HG02588 (cell line): ENCODE measurements around the gene SBF1.
"Not testable (repeated sequence)": the region's sequence is repeated elsewhere in the genome, so short reads cannot be mapped to it uniquely, and the experiment has no call there.

Source experiments
- ATAC-seq: cut with Tn5 transposase; IDR thresholded peaks from one replicate; pipeline ENCODE4 v1.9.1; 2021; ENCODE audit warnings: mild to moderate bottlenecking, moderate library complexity; ENCODE audit not compliant: unreplicated experiment

Gene SBF1, protein sequence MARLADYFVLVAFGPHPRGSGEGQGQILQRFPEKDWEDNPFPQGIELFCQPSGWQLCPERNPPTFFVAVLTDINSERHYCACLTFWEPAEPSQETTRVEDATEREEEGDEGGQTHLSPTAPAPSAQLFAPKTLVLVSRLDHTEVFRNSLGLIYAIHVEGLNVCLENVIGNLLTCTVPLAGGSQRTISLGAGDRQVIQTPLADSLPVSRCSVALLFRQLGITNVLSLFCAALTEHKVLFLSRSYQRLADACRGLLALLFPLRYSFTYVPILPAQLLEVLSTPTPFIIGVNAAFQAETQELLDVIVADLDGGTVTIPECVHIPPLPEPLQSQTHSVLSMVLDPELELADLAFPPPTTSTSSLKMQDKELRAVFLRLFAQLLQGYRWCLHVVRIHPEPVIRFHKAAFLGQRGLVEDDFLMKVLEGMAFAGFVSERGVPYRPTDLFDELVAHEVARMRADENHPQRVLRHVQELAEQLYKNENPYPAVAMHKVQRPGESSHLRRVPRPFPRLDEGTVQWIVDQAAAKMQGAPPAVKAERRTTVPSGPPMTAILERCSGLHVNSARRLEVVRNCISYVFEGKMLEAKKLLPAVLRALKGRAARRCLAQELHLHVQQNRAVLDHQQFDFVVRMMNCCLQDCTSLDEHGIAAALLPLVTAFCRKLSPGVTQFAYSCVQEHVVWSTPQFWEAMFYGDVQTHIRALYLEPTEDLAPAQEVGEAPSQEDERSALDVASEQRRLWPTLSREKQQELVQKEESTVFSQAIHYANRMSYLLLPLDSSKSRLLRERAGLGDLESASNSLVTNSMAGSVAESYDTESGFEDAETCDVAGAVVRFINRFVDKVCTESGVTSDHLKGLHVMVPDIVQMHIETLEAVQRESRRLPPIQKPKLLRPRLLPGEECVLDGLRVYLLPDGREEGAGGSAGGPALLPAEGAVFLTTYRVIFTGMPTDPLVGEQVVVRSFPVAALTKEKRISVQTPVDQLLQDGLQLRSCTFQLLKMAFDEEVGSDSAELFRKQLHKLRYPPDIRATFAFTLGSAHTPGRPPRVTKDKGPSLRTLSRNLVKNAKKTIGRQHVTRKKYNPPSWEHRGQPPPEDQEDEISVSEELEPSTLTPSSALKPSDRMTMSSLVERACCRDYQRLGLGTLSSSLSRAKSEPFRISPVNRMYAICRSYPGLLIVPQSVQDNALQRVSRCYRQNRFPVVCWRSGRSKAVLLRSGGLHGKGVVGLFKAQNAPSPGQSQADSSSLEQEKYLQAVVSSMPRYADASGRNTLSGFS (N-terminal part only)

DNA sequence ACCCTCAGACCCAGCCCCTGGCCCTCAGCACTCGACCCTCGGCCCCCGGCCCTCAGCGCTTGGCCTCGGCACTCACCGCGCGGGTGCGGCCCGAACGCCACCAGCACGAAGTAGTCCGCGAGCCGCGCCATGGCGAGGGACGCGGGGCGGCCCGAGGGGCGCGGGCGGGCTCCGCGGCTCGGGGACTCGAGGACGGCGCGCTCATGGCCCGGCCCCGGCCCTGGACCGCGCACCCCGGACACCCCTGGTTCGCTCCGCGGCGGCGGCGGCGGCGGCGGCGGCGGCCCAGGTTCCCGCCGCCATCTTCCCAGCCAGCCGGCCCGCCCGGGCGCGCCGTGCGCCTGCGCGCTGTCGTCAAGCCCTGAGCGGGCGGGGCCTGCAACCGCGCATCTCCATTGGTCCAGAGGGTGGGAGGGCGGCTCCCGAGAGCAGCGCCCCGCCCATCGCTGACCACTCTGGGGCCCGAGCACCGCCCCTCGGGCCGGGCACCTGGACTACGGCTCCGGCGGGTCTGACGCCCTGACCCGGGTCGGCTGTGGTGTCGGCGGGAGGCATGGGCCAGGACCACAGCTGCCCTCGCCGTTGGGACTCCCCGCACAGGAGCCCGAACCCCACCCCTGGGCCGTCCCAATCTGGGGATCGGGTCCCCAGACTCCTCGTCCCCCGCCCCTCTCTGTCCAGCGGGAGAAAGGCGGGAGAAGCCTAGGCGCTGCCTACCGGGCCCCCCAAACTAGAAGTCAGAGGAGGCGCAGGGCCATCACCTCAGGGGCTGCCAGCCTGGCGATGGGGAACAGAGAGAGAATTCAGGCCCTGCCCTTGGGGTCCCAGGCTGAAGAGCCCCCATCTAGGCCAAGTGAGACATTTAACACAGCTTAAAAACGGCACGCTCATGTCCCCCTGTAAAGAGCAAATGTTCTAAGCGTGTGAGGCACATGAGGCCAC lies at the start of gene SBF1:
TSS of gene SBF1 (minus strand) at position 326 of the 942 bp plus-strand sequence. CDS start at position 131, 195 bp downstream.
- peak; percentile 61 for ATAC-seq

DNA sequence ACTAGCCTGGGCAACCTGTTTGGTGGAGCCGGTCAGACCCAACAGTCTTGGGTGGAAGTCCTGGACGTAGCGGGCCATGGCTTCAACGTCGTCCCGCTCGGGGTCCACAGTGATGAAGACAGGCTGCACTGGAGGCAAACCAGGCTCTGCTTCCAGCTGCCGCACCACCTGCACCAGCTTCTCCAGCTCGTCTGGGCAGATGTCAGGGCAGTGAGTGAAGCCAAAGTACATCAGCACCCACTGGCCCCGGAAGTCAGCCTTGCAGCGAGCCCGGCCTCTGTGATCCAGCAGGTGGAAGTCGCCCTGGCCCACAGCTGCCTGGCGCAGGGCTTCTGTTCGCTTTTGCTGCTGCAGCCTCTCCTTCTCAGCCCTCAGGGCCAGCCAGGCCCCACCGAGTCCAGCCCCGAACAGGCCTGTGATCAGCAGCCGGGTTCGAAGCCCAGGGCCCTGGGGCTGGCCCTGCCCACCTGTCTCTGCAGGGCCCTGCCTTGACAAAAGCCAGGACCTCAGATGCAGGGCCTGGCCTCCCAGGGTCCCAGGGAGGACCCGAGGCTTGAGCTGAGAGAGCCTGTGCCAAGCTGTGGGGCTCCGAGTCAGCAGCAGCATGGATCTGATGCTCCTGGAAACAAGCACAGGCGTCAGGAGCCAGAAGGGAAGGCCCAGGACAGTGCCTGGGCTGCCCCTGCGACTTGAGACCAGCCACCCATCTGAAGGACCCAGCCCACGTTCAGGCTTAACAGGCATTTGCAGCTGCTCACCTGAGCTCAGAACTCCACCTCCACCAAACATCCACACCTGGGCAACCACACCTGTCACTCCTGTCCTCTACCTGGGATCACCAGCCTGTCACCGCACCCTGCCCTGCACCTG lies 49.2 kb upstream of the SBF1 start:
- no peak for ATAC-seq

DNA sequence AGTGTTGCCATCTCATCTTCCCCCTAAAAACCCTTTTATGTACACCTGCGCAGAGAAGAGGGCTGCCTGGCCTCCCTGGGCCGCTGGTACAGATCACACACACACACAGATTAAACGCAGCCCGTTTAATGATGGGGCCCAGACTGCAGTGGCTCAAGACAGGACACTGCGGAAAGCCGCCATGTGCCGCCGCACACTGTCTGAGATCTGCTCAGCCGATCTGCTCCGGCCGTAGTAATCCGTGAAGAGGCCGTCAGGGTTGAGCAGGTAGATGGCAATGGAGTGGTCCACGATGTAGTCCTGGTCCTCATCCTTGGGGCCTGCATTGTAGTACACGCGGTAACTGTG lies 48.6 kb upstream of the SBF1 start:
- no peak for ATAC-seq

DNA sequence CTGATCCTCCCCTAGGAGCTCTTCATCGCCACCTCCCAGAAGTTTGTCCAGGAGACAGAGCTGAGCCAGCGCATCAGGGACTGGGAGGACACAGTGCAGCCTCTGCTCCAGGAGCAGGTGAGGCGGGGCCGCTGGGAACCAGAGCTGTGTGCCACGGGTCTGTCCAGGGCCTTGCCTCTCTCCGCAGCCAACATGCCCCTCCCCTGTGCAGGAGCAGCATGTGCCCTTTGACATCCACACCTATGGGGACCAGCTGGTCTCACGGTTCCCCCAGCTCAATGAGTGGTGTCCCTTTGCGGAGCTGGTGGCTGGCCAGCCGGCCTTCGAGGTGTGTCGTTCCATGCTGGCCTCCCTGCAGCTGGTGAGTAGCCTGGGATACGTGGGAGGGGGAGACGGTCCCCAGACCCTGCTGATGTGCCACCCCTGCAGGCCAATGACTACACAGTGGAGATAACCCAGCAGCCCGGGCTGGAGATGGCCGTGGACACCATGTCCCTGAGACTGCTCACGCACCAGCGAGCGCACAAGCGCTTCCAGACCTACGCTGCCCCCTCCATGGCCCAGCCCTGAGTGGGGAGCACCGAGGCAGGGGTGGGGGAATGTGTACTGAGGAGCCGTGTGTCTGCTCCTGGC lies 48.1 kb upstream of the SBF1 start:
- no peak for ATAC-seq

DNA sequence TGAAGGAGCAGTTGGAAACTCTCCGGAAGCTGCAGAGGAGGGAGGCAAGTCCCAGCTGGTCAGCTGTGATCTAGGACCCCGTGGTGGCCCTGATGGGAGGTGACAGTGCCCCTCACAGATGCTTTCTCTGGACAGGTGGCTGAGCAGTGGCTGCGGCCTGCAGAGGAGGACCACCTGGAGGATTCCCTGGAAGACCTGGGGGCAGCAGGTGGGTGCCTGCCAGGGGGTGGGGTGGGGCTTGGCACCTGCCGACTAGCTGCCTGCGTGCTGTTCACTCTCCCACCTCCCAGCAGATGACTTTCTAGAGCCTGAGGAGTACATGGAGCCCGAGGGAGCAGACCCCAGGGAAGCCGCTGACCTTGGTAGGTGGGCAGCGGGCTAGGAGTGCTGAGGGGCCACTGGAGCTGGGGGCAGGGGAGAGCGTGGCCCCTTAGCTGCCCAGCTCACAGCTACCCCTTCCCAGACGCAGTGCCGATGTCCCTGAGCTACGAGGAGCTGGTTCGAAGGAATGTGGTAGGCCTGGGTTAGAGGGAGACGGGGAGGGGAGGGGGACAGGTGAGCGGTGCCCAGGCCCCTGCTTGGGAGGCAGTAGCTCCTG lies 47.5 kb upstream of the SBF1 start:
- no peak for ATAC-seq

DNA sequence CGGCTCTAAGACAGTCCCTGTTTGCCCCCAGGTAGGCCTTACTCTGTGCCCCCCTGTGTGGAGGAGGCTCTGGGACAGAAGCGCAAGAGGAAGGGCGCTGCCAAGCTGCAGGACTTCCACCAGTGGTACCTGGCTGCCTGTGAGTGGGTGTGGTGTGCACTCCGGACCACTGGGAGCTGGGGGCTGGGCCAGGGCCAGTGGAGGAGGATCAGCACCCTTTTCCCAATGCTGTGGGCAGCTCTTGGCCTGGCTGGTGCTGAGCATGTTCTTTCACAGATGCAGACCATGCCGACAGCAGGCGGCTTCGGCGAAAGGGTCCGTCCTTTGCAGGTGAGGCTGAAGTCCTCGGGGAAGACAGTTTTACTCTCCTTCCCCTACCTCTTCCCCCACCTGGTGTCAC lies 46.9 kb upstream of the SBF1 start:
- no peak for ATAC-seq

DNA sequence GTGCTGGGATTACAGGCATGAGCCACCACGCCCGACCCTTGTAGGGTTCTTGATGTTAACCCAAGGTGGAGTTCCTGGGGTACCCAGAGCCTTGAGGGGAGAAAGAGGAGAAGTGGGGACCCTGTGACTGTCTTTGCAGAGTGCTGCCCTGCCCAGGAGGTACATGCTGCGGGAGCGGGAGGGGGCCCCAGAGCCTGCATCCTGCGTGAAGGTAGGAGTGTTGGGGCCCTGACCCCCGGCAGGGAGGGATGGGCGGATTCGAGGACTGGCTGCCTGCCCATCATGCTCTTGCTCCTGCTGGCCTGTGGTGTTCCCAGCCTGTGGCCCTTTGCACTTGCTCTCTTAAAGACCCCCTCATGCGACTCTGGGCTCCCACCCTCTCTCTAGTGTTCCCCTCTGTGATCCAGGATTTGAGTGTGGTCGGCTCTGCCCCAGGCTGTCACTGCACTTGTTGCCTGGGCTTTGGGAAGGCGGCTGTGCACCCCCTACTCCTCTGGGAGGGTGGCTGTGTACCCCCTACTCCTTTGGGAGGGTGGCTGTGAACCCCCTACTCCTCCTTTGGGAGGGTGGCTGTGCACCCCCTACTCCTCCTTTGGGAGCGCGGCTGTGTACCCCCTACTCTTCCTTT lies 46.1 kb upstream of the SBF1 start:
- ATAC-seq = no peak

DNA sequence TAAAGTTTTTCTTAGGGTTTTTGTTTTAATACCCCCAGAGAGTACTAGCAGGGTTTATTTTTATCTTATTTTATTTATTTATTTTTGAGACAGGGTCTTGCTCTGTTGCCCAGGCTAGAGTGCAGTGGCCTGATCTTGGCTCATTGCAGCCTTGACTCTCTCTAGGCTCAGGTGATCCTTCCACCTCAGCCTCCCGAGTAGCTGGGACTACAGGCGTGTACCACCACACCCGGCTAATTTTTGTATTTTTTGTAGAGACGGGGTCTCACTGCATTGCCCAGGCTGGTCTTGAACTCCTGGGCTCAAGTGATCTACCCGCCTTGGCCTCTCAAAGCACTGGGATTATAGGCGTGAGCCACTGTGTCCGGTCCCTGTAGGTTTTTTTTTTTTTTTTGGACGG lies 45.3 kb upstream of the SBF1 start:
- ATAC-seq = not testable (repeated sequence)

DNA sequence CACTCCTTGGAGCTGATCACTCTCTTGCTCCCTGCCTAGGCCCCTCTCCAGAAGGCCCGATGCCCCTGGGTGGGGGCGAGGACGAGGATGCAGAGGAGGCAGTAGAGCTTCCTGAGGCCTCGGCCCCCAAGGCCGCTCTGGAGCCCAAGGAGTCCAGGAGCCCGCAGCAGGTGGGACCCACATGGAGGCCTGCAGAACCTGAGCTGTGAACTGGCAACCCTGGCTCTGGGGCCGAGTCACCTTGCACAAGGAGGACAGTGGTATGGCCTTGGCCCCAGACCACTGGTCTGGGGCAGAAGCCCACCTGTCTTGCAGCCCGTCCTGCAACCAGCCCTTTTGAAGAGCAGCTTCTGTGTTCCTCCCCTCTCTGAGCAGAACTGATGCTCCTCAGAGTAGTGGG lies 44.3 kb upstream of the SBF1 start:
- ATAC-seq = no peak

DNA sequence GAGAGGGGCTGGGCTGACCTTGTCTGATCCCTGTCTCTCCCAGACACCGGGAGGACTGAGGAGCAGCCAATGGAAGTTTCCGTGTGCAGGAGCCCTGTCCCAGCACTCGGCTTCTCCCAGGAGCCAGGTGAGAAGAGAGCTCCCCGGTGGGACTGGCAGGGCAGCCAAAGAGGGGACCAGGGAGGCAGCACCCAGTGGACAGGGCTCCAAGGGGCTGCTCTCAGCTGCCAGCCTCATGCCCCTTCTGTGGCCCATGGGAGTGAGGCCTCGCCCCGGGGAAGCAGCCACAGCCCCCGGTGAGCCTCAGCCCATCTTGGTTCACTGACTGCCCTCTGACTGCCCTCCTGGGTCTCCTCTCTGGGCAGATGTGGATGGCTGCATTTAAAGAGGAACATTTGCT lies 43.8 kb upstream of the SBF1 start:
- ATAC-seq = no peak

DNA sequence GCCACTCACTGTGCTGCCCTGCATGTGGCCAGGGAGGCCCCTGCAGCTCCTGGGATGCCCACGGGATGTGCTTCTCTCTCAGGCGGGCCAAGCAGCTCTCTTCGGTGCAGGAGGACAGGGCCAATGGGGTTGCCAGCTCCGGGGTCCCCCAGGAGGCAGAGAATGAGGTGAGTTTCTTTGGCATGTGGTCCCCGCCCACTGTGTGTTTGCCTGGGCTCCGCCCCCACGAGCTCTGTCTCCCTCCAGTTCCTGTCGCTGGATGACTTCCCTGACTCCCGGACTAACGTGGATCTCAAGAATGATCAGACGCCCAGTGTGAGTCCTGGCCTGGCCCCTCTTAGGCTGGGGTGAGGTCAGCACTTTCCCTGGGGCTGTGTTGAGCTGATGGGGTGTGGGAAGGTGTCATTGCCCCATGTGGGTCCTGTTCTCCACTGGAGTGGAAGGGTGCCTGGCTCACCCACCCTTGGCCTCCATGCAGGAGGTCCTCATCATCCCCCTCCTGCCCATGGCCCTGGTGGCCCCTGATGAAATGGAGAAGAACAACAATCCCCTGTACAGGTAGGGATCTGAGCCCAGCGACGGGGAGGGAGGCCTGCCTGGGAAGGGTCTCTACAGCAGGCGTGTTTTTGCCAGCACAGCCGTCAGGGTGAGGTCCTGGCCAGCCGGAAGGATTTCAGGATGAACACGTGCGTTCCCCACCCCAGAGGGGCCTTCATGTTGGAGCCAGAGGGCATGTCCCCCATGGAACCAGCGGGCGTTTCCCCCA lies 42.8 kb upstream of the SBF1 start:
- no peak for ATAC-seq

DNA sequence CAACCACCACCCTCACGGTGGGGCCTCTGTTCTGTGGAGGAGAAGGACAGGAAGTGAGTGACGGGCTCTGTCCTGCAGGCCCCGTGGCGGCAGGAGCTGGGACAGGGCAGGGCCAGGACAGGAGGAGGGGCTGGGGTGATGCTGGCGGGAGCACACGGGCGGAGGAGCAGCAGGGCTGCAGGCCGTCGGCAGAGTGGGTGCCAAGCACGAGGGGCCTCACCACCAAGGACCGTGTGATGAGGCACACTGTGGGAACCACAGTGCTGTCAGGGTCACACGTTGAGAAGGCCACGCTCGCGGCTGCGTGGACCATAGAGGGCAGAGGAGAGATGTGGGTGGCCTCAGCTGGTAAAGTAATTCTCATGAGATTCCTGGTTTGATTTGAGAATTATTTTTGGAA lies 42.1 kb upstream of the SBF1 start:
- no peak for ATAC-seq

DNA sequence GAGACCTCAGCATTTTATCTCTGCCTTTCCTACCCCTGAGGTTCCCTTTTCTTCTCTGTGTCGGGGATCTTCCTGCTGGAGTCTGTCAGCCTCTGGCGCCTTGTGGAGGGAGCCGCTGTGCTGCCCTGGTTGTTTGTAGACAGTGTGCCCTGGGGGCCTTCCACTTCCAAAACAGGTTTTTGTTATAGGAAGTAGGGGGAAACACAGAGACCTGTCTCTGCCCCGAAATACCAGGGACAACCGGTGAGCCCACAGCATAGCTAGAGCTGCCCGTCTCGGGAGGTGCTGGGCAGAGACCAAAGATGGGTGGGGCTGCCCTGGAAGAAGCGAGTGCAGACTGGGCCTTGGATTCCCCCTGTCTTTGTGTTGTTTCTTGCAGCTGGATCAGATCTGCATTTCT lies 41.2 kb upstream of the SBF1 start:
- no peak for ATAC-seq

DNA sequence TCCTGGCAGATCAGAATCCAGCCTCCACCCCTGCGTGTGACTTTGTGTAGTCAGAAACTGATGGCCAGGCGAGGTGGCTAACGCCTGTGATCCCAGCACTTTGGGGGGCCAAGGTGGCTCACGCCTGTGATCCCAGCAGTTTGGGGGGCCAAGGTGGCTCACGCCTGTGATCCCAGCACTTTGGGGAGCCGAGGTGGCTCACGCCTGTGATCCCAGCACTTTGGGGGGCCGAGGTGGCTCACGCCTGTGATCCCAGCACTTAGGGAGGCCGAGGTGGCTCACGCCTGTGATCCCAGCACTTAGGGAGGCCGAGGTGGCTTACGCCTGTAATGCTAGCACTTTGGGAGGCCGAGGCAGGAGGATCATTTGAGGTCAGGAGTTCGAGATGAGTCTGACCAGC lies 38.3 kb upstream of the SBF1 start:
- ATAC-seq = no peak

DNA sequence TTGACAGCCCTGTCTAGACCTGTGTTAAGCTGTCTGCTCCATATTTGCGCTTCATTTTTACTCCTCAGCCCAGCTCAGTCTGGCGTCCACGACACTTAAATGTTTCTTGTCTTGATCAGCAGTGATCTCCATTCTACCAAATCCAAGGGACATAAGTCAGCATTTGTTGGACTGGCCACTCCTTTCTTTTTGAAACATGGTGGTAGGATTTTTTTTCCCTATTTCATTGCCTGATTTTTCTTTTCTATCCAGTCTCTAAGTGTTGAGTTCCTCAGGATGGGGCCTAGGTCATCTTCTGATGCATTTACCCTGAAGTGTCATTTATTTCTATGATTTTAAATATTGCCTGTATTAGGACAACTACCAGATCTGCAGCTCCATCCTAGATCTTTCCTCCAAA lies 34.1 kb upstream of the SBF1 start:
- ATAC-seq = no peak

DNA sequence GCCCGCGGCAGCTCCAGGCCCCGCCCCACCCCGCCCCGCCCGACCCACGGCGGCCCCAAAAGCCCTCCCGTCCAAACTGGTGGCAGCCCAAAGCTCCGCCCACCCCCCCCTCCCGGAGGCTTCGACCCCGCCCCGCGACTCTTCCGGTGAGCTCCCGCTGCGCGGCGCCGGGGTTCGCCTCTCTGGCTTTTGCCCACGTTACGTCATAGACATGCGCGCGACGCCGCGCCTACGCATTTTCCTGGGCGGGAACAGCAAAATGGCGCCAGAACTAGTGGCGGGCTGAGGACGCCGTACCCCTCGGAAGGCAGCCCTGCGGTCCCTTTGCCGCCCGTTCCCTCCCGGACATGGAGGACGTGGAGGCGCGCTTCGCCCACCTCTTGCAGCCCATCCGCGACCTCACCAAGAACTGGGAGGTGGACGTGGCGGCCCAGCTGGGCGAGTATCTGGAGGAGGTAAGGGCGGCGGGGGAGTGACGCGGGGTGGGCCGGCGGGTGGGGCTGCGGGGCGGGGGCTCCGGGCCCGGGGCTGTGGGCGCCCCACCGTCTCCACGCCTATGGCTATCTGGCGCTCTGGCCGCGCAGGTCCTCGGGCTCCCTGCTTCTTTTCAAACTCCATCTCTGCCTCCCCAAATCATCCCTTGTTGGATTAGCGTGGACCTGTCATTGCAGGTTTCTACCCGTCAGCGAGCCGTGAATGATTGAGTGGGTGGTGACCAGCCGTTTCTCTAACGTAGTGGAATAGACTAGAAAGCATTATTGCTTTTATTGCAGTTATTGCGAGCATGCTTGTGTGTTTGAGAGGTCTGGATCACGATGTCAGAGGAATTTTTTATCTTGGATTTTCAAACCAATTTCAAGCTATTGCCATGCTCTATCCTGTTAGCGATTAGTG lies 33.4 kb upstream of the SBF1 start, which contains the start of gene NCAPH2:
TSS of gene NCAPH2 (plus strand) at position 234 of the 894 bp plus-strand sequence. CDS start at position 348, 114 bp downstream.
- peak; percentile 64 for ATAC-seq
